ENCODE results near the gene UBAP1L.
A peak's percentile ranks its signal among the peaks of the same experiment; 100 is the strongest.
"Not testable (repeated sequence)": the region's sequence is repeated elsewhere in the genome, so short reads cannot be mapped to it uniquely, and the experiment has no call there.

The UBAP1L gene

DNA sequence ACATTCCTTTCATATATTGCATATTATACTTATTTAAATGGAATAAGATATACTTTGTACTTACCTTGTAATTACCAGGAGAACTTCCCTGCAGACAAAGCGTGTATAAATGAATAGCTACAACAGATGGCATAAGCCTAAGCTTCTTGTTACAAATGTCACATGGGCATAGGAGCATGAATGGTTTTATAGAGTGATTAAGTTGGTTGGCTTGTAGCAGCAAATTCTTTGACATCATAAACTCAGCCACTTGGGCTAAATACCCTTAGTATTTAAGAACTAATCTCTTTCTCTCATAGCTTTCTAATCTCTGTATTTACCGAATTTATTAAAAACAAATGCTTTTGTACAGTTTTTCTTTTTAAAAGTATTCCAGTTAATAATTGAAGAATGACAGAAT lies at the start of gene UBAP1L:
Gene UBAP1L, minus strand, starts transcription at position 115 of the 400 bp plus-strand sequence. CDS start 8,985 bp downstream, outside the sequence.
- no peak for DNase-seq (ENCODE audit: low spot score)

DNA sequence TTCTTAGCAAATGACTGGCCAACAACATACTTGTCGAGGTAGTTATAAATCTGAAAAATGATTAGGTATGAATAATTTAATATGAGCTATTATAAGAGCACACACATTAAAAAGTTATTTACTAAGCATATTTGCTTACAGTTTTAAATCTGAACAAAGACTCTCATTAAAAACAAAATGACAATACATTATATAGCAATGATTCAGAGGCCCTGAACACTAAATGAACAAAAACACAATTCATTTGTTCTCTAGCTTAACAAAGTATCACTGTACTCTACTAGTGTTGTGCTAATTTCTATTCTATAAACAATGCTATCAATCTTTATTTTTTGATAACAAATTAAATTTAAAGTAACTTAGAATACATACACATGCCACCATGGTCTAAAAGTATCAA lies 49.1 kb upstream of the UBAP1L start:
- DNase-seq (ENCODE audit: low spot score), result no peak

DNA sequence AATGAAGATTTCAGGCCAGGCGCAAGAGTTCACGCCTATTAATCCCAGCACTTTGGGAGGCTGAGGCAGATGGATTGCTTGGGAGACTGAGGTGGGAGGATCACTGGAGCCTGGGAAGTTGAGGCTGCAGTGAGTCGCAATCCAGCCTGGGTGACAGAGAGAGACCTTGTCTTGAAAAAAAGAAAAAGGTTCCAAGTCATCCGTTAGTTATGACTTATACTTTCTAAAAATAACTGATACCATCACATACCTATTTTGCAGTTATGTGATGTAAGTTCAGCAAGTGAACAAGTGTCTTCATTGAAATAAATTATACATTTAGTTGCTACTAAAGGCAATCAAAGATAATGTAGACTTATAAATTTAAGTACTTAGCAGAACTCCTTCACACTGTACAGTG lies 48.0 kb upstream of the UBAP1L start:
- no peak for DNase-seq (ENCODE audit: low spot score)

DNA sequence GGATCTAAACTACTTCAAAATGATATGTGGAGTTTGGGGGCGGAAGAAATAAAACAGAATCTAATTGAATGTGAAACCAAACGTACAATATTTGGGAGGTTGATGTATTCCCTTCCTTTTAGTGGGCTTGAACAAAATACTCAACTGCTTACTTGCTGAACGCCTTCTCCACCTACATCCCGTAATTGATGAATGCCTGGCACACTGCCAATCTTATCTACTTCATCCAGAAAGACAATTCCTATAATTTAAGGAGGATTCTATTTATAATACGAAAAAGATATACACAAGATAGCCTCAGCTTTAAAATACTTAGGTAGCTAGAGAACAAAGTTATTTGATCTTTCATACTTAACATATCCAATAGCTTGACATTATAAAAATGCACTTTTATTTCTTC lies 41.7 kb upstream of the UBAP1L start:
- no peak for DNase-seq (ENCODE audit: low spot score)

DNA sequence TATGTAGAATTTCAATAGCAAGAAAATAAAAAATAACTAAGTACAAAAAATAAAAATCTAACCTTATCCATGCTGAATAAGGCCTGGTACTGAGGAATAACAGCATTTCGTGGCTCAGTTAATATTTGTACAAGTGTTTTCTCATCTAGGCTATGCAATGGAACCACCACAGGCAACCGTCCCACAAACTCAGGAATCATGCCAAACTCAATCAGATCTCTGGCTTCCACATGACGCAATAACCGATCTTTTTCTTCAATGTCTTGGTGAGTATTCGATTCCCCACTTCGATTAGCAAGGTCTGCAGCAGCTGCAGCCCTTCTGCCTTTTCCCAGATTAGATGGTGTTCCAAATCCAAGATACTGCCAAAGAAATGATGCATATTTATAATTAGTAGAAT lies 39.7 kb upstream of the UBAP1L start:
- DNase-seq (ENCODE audit: low spot score), result no peak

DNA sequence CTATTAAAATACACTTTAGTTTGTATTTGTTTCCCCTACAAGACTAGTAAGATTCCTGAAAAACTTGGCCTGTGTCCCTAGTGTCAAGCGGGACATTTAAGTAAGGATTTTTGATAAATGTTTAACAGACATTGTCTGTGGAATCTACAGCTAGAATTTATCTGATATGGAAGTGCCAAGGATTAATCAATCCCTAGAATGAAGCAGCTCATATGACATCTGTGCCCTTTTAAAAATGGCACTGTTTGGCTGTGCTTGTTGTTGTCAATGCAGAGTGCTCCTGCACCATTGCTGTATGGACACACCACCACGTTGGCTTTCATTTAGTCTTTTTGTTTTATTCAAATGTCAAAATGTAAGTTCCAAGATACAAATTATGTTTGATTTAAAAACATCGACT lies 32.9 kb upstream of the UBAP1L start:
- no peak for DNase-seq (ENCODE audit: low spot score)

DNA sequence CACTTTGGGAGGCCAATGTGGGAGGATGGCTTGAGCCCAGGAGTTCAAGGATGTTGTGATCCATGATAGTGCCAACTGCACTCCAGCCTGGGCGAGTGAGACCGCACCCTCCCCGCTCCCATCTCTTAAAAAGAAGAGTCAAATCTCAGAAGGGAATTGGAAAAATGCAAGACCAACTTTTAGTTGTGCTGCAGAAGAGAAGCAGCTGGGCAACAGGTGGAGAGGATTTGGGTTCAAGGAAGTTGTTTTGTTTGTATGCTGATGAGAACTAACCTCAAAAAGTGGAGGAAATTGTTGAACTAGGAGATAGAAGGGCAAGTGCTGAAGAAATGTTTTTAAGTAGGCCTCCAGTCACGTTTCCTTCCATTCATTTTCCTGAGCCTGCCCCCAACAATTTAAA lies 31.4 kb upstream of the UBAP1L start:
- no peak for DNase-seq (ENCODE audit: low spot score)

DNA sequence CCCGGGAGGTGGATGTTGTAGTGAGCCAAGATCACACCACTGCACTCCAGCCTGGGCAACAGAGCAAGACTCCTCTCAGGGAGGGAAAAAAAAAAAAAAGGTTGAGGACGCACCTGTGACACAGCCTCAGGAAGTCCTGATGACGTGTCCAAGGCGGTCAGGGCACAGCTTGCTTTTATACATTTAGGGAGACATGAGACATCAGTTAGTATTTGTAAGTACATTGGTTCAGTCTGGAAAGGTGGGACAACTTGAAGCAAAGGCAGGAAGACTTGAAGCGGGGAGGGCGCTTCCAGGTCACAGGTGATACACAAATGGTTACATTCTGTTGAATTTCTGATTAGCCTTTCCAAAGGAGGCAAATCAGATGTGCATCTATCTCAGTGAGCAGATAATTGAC lies 23.6 kb upstream of the UBAP1L start:
- not testable (repeated sequence) for DNase-seq (ENCODE audit: low spot score)

DNA sequence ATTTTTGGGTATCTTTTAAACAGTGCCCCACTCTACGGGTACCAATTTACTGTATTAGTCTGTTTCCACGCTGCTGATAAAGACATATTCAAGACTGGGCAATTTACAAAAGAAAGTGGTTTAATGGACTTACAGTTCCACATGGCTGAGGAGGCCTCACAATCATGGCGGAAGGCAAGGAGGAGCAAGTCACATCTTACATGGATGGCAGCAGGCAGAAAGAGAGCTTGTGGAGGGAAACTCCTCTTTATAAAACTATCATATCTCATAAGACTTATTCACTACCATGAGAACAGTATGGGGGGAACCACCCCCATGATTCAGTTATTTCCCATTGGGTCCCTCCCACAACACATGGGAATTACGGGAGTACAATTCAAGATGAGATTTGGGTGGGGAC lies 22.9 kb upstream of the UBAP1L start:
- DNase-seq (ENCODE audit: low spot score), result not testable (repeated sequence)

DNA sequence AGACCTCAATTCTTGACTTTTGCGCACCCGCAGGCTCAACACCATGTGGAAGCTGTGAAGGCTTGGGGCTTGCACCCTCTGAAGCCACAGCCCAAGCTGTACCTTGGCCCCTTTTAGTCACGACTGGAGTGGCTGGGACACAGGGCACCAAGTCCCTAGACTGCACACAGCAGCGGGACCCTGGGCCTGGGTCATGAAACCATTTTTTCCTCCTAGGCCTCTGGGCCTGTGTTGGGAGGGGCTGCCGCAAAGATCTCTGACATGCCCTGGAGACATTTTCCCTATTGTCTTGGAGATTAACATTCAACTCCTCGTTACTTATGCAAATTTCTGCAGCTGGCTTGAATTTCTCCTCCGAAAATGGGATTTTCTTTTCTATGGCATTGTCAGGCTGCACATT lies 22.1 kb upstream of the UBAP1L start:
- not testable (repeated sequence) for DNase-seq (ENCODE audit: low spot score)

DNA sequence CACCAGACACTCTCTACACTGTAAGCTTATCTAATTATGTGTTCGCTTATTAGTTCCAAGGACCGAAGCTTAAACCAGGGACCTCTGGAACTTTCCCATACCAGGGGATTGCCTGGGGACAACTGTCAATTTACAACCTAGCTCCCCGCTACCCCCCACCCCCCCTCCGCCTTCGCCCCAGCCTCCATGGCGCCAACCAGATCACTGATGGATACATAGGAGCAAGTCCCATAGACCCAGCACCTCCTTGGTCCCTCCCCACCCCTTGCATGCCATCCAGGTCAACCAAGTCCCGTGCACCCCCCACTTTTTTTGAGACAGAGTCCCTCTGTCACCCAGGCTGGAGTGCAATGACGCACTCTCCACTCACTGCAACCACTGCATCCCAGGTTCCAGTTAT lies 19.5 kb upstream of the UBAP1L start:
- DNase-seq (ENCODE audit: low spot score), result no peak

DNA sequence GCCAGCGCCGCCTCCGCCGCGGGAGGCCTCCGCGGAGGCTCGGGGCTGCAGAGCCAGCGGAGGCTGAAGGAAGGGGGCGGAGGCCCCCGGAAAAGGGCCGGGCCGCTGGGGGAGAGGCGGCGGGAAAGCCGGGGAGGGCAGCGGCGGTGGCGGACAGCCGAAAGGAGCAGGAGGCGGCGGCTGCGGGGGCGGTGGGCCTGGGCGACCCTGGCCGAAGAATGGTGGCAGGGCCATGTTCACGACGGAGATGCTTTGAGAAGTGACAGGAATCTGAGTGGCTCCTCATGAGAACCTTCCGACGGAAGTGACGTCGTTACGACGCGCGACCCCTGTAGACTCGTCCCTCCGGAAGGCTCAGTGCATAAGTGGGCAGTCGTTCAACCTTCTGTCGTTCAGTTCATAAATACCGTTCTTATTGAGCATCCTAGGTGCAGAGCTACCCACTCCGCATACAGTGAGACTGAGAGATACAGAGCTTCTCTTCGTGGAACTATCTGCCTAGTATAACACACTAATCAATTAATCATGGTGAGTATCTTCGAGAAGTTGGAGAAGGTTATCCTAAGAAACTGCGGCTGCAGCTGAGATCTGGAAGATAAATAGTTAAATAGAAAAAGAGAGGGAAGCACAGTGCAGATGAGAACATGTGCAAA lies 18.7 kb upstream of the UBAP1L start, which contains the start of gene PDCD7:
Gene PDCD7, minus strand, starts transcription at position 261 of the 653 bp plus-strand sequence. Its CDS starts 27 bp downstream, at position 234.
- DNase-seq (ENCODE audit: low spot score), result peak; percentile 98

DNA sequence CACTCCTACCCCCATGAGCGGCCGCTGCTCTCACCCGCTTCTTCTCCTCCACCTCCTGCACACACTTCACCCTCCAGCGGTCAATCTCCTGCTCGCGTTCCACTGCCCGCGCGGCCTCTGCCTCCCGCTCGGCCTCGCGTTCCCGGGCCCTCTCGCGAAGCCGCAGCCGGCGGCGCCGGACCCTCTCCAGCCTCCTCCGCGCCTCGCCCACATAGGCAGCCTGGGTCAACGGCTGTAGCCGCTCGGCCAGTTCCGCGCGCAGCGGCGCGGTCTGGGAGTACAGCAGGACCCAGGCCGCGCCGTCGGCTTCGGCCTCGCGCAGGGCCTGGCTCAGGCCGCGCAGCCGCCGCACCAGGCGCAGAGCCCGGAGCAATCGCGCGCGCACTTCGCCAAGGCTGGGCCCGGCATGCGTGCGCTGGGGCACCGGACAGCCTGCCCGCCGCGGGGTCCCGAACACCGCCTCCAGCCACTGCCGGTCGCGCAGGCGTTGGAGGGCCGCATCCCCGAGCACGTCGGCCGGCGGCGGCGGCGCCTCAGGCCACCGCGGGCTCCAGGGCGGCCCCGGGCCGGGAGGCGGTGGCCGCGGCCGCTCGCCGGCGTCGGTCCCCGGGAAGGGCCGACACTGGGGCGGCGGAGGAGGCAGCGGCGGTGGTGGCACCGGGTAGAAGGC lies 18.0 kb upstream of the UBAP1L start:
- DNase-seq (ENCODE audit: low spot score), result no peak

DNA sequence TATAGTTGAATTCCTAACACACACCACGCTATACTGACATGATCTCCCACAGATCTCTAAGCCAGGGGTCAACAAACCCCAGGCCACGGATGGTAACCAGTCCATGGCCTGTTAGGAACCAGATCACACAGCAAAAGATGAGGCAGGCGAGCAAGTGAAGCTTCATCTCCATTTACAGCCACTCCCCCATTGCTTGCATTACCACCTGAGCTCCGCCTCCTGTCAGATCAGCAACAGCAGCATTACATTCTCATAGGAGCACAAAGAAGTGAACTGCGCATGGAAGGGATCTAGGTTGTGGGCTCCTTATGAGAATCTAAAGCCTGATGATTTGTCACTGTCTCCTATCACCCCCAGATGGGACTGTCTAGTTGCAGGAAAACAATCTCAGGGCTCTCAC lies 15.9 kb upstream of the UBAP1L start:
- no peak for DNase-seq (ENCODE audit: low spot score)

DNA sequence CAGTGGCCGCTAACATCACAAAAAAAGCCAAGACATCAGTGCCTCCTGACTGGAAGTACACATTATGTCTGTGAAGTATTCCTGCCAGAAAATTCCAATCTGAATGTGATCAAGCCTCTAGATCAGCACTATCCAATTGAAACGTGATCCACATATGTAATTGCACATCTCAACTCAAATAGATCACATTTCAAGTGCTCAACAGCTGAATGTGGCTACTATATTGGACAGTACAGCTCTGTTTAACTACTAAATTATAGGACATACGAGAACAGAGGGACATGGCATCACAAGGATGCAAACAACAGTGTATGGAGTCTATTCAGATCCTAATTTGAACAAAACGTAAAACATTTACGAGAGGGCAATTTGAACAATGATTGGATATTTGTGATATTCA lies 542 bp upstream of the UBAP1L start:
- DNase-seq (ENCODE audit: low spot score), result no peak

DNA sequence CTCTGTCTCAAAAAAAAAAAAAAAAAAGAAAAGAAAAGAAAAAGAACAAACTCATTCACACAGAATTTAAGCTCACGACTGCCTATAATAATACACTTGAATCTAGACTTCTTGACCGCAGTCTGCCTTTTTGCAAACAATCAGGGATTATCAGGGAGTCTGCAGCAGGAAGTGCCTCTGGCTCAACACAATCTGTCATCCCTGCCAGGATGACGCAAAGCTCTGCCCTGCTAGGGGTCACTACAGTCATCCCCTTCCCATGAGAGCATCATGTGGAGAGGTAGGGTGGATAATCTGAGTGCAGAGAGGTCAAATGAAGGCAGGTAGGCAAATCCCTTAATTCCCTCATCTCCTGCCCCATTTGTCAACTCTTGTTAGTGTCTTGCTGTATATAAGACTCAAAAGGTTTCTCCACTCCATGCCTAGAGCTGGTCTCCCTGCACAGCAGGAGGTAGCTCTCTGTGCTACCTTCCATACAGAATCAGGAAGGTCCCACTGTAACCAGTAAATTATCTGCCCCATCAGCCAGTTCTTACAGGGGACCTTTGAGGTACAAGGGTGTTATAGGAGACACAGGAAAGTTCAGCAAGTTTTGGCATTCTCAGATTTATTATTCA lies 4.2 kb downstream of the UBAP1L start:
- no peak for DNase-seq (ENCODE audit: low spot score)

DNA sequence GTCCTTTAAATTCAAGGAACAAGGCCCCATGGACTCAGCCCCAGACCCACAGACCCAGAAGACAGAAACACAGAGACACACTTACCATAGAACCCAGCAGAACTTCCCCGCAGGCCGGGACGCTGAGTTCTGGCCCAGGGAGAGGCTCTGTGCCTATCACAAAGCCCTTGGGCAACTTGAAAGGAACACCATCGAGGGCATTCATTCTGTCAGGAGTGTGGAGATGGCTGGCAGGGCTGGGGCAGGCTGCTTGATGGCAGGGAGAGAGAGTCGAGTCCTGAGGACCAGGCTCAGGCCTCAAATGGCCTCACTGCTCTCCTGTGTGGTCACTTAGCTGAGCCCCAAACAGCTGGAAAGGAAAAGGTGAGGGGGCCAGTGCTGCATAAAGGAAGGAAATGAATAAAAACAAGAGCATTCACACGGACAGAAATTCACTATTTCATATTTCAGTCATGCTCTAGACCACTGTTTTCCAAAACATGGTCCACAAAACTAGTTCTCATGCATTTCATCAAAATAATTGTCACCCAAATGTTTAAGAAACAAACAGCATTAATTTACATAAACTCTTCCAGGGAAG lies 8.9 kb downstream of the UBAP1L start:
- DNase-seq (ENCODE audit: low spot score), result no peak

DNA sequence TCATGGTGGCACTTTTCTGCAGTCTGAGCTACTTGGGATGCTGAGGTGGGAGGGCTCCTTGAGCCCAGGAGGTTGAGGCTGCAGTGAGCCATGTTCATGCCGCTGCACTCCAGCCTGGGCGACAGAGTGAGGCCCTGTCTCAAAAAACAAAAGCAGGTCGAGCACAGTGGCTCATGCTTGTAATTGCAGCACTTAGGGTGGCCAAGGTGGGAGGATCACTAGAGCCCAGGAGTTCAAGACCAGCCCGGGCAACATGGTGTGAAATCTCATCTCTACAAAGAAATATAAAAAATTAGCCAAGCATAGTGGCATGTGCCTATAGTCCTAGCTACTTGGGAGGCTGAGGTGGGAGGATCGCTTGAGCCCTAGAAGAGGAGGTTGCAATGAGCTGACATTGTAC lies 10.0 kb downstream of the UBAP1L start:
- no peak for DNase-seq (ENCODE audit: low spot score)

DNA sequence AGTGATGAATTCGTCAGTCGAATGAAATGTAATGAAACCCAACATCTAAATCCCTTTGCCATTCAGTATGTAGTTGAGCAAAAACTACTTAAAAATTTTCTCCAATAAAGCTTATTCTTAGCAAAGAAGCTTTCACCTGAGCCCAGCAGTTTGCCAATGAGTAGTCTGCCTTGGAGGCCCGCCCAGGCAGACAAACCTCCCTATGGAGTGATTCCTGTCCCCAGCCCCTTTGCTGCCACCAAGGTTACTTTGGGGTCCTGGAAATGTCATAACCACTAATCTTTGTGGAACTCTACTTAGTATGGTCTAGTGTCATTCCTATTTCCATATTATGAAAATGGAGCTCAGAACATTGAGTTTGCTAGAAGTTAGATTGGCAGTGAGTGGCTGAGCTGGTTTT lies 12.1 kb downstream of the UBAP1L start:
- no peak for DNase-seq (ENCODE audit: low spot score)

DNA sequence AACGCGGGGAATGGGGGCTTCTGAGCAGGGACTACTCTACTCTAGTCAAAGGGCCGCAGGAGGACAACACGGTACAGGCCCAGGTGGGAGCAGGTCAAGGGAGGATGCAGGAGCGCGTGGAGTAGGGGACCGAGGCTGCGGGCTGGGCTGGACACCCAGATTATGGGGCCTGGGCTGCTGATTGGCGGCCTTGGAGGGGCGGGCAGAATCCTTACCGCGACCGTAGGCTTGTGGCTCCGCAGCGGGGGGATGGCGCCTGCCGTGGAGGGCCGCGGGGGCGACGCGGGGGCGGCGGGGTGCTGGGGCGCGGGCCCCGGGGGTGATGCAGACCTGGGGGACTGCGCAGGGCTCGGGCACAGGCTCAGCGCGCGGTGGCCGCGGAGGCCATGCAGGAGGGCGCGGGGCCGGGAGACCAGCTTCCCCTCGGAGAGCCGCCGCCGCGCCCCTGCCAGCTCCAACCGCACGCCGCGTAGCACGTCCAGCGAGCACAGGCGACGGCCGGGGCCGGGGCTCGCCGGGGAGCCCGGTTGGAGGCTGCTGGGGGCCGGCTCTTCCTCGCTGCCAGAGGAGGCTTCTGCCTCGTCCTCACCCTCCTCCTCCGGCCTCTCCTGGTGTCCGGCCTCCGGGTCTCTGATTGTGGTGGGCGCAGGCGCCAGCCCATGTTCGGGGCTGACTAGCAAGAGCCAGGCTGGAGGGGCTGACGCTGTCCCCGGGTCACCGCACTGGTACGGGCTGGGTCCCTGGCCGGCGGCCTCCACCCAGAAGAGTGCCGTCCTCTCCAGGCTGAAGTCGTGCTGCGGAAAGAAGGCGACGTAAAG lies 12.9 kb downstream of the UBAP1L start:
- DNase-seq (ENCODE audit: low spot score), result no peak

DNA sequence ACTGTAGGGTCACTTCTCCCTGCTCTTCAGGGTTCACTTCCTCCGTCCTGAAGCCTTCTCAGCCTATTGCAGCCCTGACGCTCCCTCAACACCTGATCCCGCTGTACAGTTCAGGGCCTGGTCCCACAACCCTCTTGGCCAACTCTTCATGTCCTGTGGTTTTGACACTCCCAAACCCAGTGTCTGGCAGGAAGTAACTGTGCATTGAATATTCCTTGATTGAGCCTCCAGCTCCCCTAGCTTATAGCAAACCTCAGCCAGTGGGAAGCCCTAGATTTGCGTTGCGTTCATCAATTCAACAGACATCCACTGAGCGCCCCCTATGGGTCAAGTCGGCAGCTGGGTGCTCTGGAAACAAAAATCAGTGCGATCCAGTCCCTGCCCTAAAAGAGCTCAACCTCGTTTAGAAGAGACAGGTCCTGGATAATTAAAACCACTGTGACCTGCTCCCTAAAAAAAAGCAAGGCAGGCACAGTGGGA lies 13.5 kb downstream of the UBAP1L start:
- DNase-seq (ENCODE audit: low spot score), result peak; percentile 66

DNA sequence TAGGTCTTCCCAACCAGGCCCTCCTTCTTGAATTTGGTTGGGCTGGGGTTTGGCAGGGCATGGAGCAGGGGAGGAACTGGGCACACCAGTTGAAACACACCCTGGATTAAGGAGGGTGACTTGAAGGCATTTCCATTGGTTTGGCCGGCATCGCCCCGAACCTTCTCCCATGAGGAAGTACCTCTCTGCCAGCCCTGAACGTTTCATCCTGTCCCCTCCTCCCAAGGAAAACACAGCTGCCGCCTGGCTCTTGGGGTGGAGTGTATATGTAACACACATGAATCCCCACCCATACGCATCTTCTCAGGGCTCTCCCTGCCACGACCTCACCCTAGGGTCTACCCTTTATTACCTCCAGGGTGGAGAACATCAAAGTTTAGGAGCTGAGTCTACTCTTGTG lies 14.6 kb downstream of the UBAP1L start:
- no peak for DNase-seq (ENCODE audit: low spot score)

Data from Ammon's horn (tissue), 1 donor.